ENCODE data around the gene SZT2.
"Not testable (repeated sequence)": the region's sequence is repeated elsewhere in the genome, so short reads cannot be mapped to it uniquely, and the experiment has no call there.

Gene SZT2

GRCh38 chr1:43388613-43389012 is 1.1 kb upstream of the SZT2 start:
- no peak for DNase-seq

DNA sequence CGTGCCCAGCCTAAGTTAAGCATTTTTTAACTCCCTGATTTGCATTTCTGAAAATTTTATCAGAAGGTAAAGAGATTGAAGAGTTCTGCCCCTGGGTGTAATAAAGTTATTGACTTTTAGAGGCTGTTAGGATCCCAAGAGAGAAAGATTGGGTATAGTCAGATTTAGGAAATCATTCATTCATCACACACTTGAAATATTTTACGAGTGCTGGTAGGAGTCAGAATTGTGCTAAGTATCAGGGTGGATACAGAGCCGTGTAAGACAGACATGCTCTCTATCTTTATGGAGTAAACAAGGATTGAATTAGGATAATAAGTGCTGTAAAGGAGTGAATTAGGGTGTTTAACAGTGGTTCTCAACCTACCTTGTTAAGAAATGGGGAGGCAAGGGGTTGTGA is 3.0 kb downstream of the SZT2 start:
- no peak for DNase-seq

DNA sequence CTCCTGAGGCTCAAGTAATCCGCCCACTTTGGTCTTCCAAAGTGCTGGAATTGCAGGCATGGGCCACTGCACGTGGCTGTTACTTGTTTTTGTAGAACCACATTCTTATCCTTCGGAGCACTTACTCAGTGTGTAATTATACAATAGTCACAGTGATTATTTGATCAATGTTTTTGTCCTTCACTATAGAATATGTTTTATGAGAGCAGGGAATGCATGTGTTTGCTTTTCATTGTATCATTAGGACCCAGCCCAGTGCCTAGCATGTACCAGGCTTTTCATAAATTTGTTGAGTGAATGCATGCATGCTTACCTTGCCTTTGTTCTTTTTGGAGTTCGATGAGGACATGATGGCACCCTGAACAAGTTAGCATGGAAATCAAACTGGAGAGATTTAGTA is 5.8 kb downstream of the SZT2 start:
- no peak for DNase-seq

- no peak for DNase-seq
Observed at GRCh38 chr1:43396059-43396458, 6.4 kb downstream of the SZT2 start.

GRCh38 chr1:43398227-43398626 is 8.5 kb downstream of the SZT2 start:
- no peak for DNase-seq

DNA sequence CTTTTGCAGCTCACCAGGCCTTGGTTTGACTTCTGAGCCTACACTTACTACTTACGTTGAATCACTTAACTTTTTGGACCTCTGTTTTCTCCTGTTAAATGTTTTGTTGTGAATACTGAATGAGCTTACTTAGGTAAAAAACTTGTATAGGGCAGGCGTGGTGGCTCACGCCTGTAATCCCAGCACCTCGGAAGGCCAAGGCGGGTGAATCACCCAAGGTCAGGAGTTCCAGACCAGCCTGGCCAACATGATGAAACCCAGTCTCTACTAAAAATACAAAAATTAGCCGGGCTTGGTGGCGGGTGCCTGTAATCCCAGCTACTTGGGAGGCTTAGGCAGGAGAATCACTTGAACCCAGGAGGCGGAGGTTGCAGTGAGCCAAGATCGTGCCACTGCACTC is 10.7 kb downstream of the SZT2 start:
- not testable (repeated sequence) for DNase-seq

DNA sequence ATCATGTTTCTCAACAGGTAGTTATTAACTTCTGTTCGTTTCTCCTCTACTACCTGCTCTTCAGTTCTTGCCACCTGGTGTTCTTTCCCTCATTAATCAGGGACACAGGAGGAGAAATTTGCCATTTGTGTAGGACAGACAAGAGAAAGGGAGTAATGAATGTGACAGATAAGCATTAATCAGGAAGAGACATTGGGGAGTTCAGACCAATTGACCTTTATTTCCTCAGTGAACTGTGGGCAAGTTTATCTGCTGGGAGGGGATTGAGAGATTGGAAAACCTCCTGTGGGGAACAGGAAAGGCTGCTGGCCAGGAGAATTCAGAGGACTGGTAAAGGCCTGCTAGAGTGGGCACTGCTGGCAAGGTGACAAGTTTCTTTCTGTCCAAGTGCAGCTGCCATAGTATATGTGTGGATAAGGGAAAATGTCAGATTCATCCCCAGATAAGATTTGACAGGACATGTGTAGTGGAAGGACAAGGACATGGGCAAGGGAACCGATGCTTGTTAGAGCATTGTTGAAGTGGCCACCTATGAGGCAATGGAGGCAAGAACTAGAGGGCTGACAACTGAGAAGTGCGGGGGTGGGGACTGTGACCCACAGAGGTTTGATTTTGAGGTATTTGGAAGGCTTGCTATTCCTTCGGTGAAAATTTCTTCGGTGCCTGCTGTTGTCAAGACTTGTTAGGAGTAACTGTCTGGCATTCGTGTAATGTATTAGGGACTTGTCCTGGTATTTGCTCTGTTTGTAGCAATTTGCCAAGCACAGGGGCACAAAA is 12.6 kb downstream of the SZT2 start:
- DNase-seq: no peak

DNA sequence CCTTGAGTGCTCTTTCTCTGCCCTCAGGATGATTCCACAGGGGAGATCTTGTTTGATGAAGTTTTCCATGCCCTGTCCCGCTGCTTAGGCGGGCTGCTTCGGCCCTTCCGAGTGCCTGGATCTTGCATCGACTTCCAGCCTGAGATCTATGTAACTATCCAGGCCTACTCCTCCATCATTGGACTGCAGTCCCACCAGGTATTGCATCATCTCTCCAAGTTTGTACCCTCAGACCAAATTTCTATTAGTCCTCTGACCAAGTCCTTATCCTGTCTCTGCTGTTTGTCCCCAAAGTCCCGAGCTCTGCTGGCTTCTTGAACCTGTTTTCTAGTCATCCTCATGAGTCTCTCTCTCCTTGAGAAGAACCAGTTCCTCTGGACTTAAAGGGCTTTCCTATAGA is 14.7 kb downstream of the SZT2 start:
- no peak for DNase-seq

GRCh38 chr1:43405219-43405875 is 15.6 kb downstream of the SZT2 start:
- DNase-seq: no peak

DNA sequence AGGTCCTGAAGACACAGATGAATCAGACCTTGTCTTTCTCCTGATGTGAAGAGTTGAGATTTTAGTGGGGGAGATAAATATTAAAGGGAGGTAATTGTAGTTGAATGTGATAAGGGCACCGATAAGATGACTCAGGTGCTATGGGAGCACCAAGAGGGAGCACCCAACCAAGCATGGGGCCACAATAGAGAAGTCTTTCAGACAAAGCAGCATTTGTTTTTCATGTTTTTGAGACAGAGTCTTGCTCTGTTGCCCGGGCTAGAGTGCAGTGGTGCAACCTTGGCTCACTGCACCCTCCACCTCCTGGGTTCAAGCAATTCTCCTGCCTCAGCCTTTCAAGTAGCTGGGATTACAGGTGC is 16.2 kb downstream of the SZT2 start:
- DNase-seq: no peak

DNA sequence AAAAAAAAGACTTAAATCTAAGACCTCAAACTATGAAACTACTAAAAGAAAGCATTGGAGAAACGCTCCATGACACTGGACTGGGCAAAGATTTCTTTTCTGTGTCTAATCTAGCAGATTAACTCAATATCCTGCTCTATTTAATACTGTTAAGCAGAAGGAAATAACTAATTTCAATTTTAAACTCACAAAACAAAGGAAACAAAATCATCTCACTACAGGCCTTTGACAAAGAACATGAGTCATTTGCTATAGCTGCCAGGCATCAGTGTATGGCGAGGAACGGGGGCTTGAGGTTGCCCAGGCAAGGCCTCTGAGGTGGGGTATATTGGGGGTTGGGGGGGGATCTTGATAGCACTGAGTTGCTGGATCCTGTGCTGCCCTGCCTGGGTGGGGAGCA is 20.9 kb downstream of the SZT2 start:
- no peak for DNase-seq

- not testable (repeated sequence) for DNase-seq
Observed at GRCh38 chr1:43413426-43413825, 23.7 kb downstream of the SZT2 start.

DNA sequence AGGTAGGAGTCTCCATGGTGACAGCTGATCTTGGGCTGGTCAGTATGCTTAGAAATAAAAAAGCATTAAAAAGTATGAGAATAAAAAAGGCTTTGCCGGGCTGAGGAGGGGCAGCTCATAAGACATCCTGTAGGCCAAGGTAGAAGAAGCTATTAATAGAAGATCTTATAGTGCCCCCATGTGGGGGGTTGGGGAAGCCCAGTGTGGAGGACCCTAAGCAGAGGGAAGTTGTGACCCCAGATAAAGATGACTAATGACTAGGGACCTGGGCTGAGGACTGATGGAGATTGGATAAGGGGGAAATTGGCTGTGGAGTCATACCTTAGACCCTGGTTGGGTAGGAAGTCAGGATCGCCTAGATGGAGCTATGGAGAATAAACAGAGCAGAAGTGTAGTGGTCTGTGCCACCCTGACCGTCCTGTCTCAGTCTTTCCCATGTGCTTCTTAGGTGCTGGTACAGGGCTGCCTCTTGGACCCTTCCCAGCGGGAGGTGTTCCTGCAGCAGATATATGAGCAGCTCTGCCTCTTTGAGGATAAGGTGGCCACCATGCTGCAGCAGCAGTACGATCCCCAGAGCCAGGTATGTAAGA is 25.0 kb downstream of the SZT2 start:
- DNase-seq: peak in 4 of 5 experiments; percentile 31 to 58 (median 46)

DNA sequence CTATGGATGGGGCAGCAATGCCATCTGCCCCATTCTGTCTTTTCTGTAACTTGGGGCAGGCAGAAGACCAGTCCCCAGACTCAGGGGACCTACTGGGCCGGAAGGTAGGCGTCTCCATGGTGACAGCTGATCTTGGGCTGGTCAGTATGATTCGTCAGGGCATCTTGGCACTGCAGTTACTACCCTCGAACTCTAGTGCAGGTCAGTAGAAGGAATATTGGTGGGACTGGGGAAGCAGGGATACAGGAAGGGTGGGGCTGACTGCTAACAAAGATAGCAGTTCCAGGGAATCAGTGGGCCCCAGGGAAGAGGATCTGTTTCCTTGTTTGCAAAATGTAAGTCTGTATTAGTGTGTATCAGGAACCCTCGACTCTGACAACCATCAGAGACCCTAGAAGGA is 26.2 kb downstream of the SZT2 start:
- no peak for DNase-seq

GRCh38 chr1:43418858-43419257 is 29.2 kb downstream of the SZT2 start:
- DNase-seq: no peak

DNA sequence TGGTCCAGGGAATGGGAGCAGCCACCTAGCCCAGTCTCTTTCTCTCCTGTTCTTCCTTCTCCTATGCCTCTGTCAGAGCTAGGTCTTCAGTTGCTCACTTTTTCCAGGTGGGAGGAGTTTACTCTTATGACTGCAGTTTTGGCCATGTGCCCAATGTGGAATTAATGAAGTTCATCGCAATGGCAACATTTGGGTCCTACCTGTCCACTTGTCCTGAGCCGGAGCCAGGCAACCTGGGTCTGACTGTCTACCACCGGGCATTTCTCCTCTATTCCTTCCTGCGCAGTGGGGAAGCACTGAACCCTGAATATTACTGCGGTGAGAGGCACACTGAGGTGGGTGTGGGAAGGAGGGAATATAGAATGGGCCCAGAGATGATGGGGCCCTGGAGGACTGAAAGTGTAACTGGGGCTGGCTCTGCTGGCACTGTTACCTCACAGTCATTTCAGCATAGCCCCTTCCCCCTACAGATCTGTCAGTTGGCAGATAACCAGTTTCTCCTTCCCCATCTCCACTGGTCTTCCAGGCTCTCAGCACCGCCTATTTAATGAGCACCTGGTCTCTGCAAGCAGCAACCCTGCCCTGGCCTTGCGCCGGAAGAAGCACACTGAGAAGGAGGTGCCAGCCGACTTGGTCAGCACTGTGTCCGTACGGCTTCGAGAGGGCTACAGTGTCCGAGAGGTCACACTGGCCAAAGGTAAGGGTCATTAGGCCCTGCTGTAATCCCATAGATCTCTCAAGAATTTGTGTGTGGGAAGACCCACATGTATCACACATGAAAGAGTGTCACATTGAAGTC is 30.1 kb downstream of the SZT2 start:
- DNase-seq: no peak

DNA sequence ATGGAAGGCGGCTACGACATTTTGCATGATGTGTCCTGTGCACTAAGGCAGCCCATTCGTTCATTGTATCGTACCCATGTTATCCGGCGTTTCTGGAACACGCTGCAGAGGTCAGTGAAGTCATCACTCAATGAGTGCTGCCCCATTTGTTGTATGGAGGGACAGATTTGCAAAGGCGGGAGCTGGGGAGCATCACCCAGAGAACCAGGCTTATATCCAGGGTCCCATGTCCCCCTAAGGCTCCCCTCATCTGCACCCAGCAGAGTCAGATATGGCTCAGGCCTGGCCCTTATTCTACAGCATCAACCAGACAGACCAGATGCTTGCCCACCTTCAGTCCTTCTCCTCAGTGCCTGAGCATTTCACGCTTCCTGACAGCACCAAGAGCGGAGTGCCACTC is 31.2 kb downstream of the SZT2 start:
- DNase-seq: no peak

- DNase-seq: no peak
Observed at GRCh38 chr1:43421396-43421795, 31.7 kb downstream of the SZT2 start.

DNA sequence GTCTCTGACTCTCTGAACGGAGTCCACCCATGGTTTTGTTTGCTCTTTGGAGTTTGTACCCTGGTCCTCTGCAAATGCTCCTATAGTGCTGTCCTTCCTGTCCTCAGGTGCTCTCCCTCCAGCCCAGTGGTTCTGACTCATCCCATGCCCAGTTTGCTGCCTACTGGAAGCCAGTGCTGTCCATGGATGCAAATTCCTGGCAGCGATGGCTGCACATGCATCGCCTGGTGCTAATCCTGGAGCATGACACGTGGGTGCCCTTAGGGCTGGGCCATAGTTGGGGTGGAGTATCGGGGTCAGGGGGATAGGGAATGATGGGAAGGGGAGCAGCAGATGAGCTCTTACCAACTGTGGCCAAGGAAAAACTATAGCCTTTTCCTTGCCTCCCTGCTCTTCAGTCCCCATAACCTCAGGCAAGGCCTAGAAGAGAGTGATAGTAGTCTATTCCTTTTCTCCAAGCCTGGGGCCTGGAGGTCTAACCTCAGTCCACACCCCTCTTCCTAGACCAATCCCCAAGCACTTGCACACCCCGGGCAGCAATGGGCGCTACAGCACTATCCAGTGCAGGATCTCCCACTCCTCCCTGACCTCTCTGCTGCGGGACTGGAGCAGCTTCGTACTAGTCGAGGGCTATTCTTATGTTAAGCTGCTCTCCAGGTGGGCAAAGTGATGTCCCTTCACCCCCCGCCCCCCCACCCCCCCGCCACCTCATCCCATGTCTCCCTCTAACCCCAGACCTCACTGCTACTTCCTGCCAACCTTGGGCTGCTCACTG is 32.5 kb downstream of the SZT2 start:
- no peak for DNase-seq

GRCh38 chr1:43422995-43423671 is 33.4 kb downstream of the SZT2 start:
- no peak for DNase-seq

DNA sequence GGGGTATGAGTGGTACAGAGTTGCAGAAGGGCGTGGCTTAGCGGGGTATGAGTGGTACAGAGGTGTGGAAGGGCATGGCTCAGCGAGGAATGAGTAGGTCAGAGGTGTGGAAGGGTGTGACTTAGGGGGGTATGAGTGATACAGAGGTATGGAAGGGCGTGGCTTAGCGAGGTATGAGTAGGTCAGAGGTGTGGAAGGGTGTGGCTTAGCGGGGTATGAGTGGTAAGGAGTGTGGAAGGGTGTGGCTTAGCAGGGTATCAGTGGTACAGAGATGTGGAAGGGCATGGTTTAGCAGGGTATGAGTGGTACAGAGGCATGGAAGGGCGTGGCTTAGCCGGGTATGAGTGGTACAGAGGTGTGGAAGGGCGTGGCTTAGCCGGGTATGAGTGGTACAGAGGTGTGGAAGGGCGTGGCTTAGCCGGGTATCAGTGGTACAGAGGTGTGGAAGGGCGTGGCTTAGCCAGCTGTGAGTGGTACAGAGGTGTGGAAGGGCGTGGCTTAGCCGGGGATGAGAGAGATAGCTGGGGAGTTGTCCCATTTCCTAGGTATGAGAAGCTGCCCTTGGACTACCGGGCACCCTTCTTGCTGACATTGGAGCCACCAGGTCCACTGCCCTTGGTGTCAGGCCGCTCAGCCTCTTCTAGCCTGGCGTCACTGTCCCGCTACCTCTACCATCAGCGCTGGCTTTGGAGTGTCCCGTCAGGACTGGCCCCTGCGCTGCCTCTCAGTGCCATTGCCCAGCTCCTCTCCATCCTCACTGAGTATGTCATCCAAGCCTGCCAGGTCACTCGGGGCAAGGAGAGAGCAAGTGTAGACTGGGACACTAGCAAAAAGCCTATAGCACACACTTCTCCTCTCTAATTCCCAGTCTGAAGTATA is 34.2 kb downstream of the SZT2 start:
- peak in 1 of 5 experiments; percentile 30 for DNase-seq
